Natural killer cell (primary cell): Measurements from ENCODE around the gene ALDH1A2. TPM values are rescaled to one million over a fixed set of nuclear protein-coding genes. Genes with fewer than 3 reads are reported as not detected.

Experiments used
- ATAC-seq, 3 donors: fragments of 150-1000 bp in 2 of 3; fragments of 200-7000 bp in 1 of 3; cut with Tn5 transposase; 1 replicate in 1 of 3; 2 replicates in 2 of 3; pipeline ENCODE4 v1.10.0; 2021; ENCODE audit warnings: mild to moderate bottlenecking in 2 of 3, moderate library complexity in 2 of 3
- DNase-seq, 2 donors: peaks; one replicate each; pipeline versions ENCODE4 v3.0.0 to v3.0.0-alpha.2; 2013 to 2021; ENCODE audit warnings: mixed read lengths in 1 of 2
- H3K27ac ChIP-seq: one replicate; pipeline ENCODE4 v1.5.1; 2013; ENCODE audit warnings: mild to moderate bottlenecking, low read length
- H3K27me3 ChIP-seq: one replicate; pipeline ENCODE4 v1.6.1; 2013; ENCODE audit warnings: low read length; ENCODE audit not compliant: control insufficient read depth, insufficient read depth
- H3K36me3 ChIP-seq: one replicate; pipeline ENCODE4 v1.6.1; 2013; ENCODE audit warnings: low read length; ENCODE audit not compliant: control insufficient read depth, insufficient read depth
- H3K4me1 ChIP-seq: one replicate; pipeline ENCODE4 v1.6.1; 2013; ENCODE audit warnings: low read length; ENCODE audit not compliant: control insufficient read depth, insufficient read depth
- H3K4me3 ChIP-seq: one replicate; pipeline ENCODE4 v1.5.1; 2013; ENCODE audit warnings: low read length
- H3K9me3 ChIP-seq: one replicate; pipeline ENCODE4 v1.6.1; 2013; ENCODE audit warnings: low read length; ENCODE audit not compliant: control insufficient read depth, insufficient read depth
- H3K27ac Mint-ChIP-seq, 2 donors: one replicate each; pipeline ENCODE4 v1.8.0; 2022; ENCODE audit warnings: mild to moderate bottlenecking in 2 of 2, mixed read lengths in 2 of 2, moderate library complexity in 1 of 2
- H3K27me3 Mint-ChIP-seq, 2 donors: one replicate each; pipeline ENCODE4 v1.8.0; 2022; ENCODE audit warnings: low read depth in 2 of 2, mixed read lengths in 2 of 2
- H3K36me3 Mint-ChIP-seq: one replicate; pipeline ENCODE4 v1.8.0; 2022; ENCODE audit warnings: mixed read lengths
- H3K4me1 Mint-ChIP-seq, 2 donors: one replicate each; pipeline ENCODE4 v1.8.0; 2022; ENCODE audit warnings: mixed read lengths in 2 of 2
- H3K4me3 Mint-ChIP-seq: one replicate; pipeline ENCODE4 v1.8.0; 2022; ENCODE audit warnings: mild to moderate bottlenecking, moderate library complexity, mixed read lengths
- H3K9me3 Mint-ChIP-seq, 2 donors: one replicate each; pipeline ENCODE4 v1.8.0; 2022; ENCODE audit warnings: mixed read lengths in 2 of 2
- WGBS: methylation state at CpG from one replicate; pipeline ENCODE4 v1.1.7; 2013; ENCODE audit warnings: missing lambda C conversion rate; ENCODE audit not compliant: insufficient coverage; 5-methylcytosine and 5-hydroxymethylcytosine counted together
- intact Hi-C: fragments of 100-400 bp; cut with micrococcal nuclease; formaldehyde crosslinking; loops from one replicate; pipeline ENCODE4 v1.14.2; 2022
- total RNA-seq, 4 donors: library from RNA; stranded (reverse); fragments of 120-200 nt in 1 of 4; gene quantifications; one replicate each; pipeline versions ENCODE4 v1.2.3 to v1.2.4, GENCODE V29; 2013 to 2022
- TF ChIP-seq, protein P1 (sequence below): fragments of 200-600 bp; IDR thresholded peaks from one replicate; pipeline ENCODE4 v1.8.0; 2022; ENCODE audit warnings: antibody characterized with exemption

ALDH1A2 gene
- total RNA-seq, 3 donors from 2014 or later (not counting 1 experiment from before 2014, with no cell fraction given) = 0.73 to 3.6 (median 2.8) TPM

DNA sequence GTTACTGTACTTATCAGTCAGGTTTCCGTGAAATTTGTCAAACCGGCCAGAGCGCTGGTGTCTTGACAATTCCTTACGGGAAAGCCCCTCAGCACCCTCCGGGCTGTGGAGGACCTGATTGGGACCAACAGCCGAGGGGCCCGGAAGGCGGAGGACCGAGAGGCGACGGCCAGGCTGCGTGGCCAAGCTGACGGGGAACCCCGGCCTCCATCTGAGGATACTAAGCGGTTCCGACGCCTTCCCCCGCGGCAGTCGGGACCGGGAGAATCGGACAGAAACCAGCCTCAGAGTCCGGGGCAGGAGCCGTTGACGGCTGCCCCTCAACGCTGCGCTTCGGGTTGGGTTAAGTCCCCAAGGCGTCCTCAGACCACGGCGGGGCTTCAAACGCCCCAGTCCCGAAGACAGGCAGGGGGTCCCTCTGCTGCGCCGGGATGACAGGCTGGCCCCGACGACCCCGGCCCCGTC lies 499 bp downstream of the ALDH1A2 start:
- Mint-ChIP-seq H3K27ac (no peak overlapping the region), H3K4me1 (peaks cover 4 to 6% of the 10 kb centered on the region in 2 donors), H3K4me3 (peak overlapping the region; percentile 75), H3K9me3 (no peaks in the 10 kb centered on the region), H3K27me3 (peaks cover 50 to 65% of the 10 kb centered on the region in 2 donors), H3K36me3 (no peaks in the 10 kb centered on the region)
- H3K36me3 ChIP-seq = no peaks in the 10 kb centered on the region
- H3K4me1 ChIP-seq = peaks cover 15% of the 10 kb centered on the region
- H3K9me3 ChIP-seq = no peaks in the 10 kb centered on the region
- intact Hi-C loops = loop anchor here (5.0 kb wide), 1 partner anchor 198 kb away; no protein-coding TSS in a partner anchor
- 9% methylated on average over 39 of the region's 39 CpGs for WGBS
- TF ChIP-seq, protein P1, sequence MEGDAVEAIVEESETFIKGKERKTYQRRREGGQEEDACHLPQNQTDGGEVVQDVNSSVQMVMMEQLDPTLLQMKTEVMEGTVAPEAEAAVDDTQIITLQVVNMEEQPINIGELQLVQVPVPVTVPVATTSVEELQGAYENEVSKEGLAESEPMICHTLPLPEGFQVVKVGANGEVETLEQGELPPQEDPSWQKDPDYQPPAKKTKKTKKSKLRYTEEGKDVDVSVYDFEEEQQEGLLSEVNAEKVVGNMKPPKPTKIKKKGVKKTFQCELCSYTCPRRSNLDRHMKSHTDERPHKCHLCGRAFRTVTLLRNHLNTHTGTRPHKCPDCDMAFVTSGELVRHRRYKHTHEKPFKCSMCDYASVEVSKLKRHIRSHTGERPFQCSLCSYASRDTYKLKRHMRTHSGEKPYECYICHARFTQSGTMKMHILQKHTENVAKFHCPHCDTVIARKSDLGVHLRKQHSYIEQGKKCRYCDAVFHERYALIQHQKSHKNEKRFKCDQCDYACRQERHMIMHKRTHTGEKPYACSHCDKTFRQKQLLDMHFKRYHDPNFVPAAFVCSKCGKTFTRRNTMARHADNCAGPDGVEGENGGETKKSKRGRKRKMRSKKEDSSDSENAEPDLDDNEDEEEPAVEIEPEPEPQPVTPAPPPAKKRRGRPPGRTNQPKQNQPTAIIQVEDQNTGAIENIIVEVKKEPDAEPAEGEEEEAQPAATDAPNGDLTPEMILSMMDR = no peak
- H3K27ac ChIP-seq = no peak overlapping the region
- H3K27me3 ChIP-seq = peaks cover 55% of the 10 kb centered on the region
- no peak overlapping the region for H3K4me3 ChIP-seq
- DNase-seq (peak in 1 of 2 donors; percentile 10), ATAC-seq (no peak)

DNA sequence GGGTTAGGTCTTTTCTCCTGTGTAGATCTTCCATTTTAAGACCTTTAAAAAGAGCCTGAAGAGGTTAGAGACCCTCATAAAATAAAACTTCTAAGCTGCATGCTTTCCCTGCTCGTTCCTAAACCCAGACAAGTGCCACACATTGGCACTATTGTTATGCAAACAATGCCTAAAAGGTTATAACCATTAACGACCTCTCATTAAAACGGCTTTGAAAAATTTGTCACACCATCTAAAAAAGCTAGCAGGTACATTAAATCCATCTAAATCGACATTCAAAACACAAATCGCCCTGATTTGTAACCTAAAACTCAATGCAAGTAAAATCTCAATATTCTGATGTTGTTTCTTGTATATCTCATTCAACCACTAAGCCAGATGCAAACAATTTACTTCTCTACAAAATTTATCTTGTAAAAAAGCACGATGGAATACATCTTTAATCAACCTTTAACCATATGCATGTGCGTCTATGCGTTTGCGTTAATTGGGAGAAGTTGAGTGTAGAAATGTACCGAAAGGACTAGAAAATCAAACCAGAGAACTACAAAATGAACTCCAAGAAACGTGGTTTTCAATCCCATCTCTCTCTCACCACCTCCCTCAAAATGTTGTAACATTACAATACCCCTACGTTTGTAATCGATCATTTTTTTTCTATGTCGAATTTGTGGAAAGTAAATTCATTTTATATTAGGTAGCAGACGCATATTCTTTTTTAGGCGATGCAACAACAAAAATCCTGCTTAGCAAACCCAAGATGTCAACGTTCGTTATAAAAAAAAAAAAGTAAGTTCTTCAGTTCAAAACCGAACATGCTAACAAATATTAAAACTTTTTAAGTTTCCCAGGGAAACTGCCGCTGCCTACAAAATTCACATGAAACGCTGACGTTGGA lies 1.2 kb downstream of the ALDH1A2 start:
- intact Hi-C loops = loop anchor here (5.0 kb wide), 1 partner anchor 197 kb away; no protein-coding TSS in a partner anchor
- no peak overlapping the region for H3K27ac ChIP-seq
- peaks cover 56% of the 10 kb centered on the region for H3K27me3 ChIP-seq
- ATAC-seq = no peak
- Mint-ChIP-seq H3K4me1 (peaks cover 4 to 6% of the 10 kb centered on the region in 2 donors), H3K36me3 (no peaks in the 10 kb centered on the region), H3K9me3 (no peaks in the 10 kb centered on the region), H3K27me3 (peaks cover 50 to 60% of the 10 kb centered on the region in 2 donors), H3K4me3 (peak overlapping the region; percentile 55), H3K27ac (no peak overlapping the region)
- TF ChIP-seq, protein P1 = no peak
- H3K9me3 ChIP-seq = no peaks in the 10 kb centered on the region
- no peaks in the 10 kb centered on the region for H3K36me3 ChIP-seq
- H3K4me3 ChIP-seq = no peak overlapping the region
- WGBS = 23% methylated on average over 13 of the region's 22 CpGs
- peaks cover 15% of the 10 kb centered on the region for H3K4me1 ChIP-seq
- no peak for DNase-seq

DNA sequence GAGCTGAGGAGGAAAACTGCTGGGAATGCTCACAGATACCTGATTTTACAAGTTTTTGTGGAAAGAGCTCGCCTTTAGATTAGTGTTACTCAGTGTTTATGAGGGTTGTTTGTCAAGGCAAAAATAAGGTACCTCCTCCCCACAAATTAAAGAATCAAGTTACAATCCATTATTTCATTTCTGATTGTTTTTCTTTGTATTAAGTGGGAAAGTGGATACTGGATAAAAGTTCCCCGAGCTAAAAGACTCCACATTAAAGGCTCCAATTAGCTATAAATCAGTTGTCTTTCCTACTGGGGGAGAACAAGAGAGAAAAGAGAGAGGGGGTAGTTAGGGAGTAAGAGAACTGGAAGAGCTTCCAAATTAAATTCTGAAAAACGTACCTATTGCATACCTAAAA lies 1.9 kb downstream of the ALDH1A2 start:
- Mint-ChIP-seq H3K4me3 (peak overlapping the region; percentile 41), H3K9me3 (no peaks in the 10 kb centered on the region), H3K36me3 (no peaks in the 10 kb centered on the region), H3K27me3 (peaks cover 52 to 59% of the 10 kb centered on the region in 2 donors), H3K4me1 (peaks cover 4 to 6% of the 10 kb centered on the region in 2 donors), H3K27ac (no peak overlapping the region)
- H3K9me3 ChIP-seq = no peaks in the 10 kb centered on the region
- 0% methylated on average over 1 of the region's 3 CpGs for WGBS
- no peak for ATAC-seq
- H3K4me1 ChIP-seq = peaks cover 15% of the 10 kb centered on the region
- TF ChIP-seq, protein P1 = no peak
- no peak overlapping the region for H3K4me3 ChIP-seq
- H3K27me3 ChIP-seq = peaks cover 61% of the 10 kb centered on the region
- no peaks in the 10 kb centered on the region for H3K36me3 ChIP-seq
- intact Hi-C loops = loop anchor here (5.0 kb wide), 1 partner anchor 196 kb away; no protein-coding TSS in a partner anchor
- DNase-seq = no peak
- no peak overlapping the region for H3K27ac ChIP-seq
